ENCODE data around the gene GRM5.

DNA sequence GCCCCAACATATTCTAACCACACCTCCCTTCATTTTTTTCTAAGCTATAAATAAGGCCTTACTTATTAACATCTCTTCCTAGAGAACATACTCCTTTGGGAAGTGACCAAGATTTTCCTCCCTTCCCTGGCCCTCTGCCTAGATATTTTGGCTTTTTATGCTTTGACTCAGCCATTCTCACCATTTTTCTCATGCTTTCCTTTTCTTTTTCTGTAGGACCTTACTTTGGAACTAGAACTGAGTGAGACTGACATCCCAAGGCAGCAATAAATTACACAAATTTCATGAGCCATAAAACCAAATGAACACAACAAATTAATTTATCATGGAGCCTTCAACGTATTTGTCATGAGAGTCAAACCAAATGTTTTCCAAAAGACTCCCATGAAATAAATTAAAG lies 585.6 kb downstream of the GRM5 start:
- TF ChIP-seq EZH2 (IDR thresholded peaks at IDR 0.05; ENCODE audit: borderline replicate concordance): no peak
- TF ChIP-seq, protein P1, sequence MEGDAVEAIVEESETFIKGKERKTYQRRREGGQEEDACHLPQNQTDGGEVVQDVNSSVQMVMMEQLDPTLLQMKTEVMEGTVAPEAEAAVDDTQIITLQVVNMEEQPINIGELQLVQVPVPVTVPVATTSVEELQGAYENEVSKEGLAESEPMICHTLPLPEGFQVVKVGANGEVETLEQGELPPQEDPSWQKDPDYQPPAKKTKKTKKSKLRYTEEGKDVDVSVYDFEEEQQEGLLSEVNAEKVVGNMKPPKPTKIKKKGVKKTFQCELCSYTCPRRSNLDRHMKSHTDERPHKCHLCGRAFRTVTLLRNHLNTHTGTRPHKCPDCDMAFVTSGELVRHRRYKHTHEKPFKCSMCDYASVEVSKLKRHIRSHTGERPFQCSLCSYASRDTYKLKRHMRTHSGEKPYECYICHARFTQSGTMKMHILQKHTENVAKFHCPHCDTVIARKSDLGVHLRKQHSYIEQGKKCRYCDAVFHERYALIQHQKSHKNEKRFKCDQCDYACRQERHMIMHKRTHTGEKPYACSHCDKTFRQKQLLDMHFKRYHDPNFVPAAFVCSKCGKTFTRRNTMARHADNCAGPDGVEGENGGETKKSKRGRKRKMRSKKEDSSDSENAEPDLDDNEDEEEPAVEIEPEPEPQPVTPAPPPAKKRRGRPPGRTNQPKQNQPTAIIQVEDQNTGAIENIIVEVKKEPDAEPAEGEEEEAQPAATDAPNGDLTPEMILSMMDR (IDR thresholded peaks at IDR 0.05; ENCODE audit: poor library complexity): no peak

Data from hepatocyte (in vitro differentiated cells).